Measurements from ENCODE around the gene SLC44A3. TPM values are rescaled to one million over a fixed set of nuclear protein-coding genes. Genes with fewer than 3 reads are reported as not detected.
A peak's percentile ranks its signal among the peaks of the same experiment; 100 is the strongest.

The SLC44A3 gene
- polyA plus RNA-seq, 1 of the 3 experiments (the other 2 are of a cell fraction): 2.6 TPM

DNA sequence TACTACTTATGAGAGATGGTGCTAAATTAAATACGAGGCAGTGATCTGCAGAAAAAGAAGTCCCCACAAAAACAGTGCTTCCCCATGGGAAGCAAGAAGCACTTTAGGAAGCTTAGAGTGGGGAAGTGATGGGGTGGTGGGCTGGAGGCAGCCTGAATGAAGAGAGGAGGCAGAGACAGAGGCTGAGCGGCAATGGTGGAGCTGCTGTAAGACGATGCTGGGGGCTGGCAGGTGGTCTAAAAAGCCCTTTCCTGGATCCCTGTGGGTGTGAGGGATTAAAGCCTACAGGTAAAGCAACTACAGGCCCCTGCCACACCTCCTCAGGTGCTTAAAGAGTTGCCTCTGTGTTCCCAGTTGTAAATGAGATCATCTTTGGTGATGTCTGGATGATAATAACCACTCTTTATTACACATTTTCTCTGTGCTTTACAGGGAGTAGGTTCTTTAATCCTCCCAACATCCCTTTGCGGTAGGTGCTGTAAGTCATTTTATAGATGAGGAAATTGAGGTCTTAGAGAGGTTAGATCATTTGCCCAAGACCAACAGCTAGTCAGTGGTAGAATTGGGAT, 67.5 kb downstream of the SLC44A3 start:
- Histone ChIP-seq H3K79me2 (ENCODE audit: insufficient read depth) (no peaks in the 10 kb centered on the region), H3F3A (replicated peaks; ENCODE audit: insufficient read depth) (peaks cover 21% of the 10 kb centered on the region), H3K4me1 (ENCODE audit: control insufficient read depth in 1 of 2, insufficient read depth in 2 of 2, low read depth in 1 of 2, low read length in 1 of 2) (peaks cover 4 to 10% of the 10 kb centered on the region in 2 experiments; a peak in 2 of 4 replicates), H3K9me2 (no peaks in the 10 kb centered on the region), H3K9ac (no peak overlapping the region), H3K4me3 (ENCODE audit: low read depth in 2 of 2, low read length in 1 of 2) (no peak overlapping the region), H3K36me3 (replicated peaks in 1 of 2; ENCODE audit: control insufficient read depth in 1 of 2, insufficient read depth in 2 of 2, low read length in 1 of 2) (peaks cover 9 to 14% of the 10 kb centered on the region in 2 experiments), H3K9me3 (no peaks in the 10 kb centered on the region), H3K27ac (ENCODE audit: low read depth in 2 of 2, low read length in 1 of 2) (0 out of 4 replicates have a peak overlapping the region, but pooled peaks of 1 of the 2 experiments have one; percentile 11), H3K27me3 (ENCODE audit: insufficient read depth) (no peaks in the 10 kb centered on the region), H3K4me2 (no peak overlapping the region), H2AFZ (ENCODE audit: low read depth) (no peak overlapping the region), H4K20me1 (ENCODE audit: insufficient read depth) (no peaks in the 10 kb centered on the region)
- TF ChIP-seq, protein P1, sequence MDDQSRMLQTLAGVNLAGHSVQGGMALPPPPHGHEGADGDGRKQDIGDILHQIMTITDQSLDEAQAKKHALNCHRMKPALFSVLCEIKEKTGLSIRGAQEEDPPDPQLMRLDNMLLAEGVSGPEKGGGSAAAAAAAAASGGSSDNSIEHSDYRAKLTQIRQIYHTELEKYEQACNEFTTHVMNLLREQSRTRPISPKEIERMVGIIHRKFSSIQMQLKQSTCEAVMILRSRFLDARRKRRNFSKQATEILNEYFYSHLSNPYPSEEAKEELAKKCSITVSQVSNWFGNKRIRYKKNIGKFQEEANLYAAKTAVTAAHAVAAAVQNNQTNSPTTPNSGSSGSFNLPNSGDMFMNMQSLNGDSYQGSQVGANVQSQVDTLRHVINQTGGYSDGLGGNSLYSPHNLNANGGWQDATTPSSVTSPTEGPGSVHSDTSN (IDR thresholded peaks at IDR 0.05): no peak
- TF ChIP-seq, protein P2, sequence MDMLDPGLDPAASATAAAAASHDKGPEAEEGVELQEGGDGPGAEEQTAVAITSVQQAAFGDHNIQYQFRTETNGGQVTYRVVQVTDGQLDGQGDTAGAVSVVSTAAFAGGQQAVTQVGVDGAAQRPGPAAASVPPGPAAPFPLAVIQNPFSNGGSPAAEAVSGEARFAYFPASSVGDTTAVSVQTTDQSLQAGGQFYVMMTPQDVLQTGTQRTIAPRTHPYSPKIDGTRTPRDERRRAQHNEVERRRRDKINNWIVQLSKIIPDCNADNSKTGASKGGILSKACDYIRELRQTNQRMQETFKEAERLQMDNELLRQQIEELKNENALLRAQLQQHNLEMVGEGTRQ (IDR thresholded peaks at IDR 0.05; ENCODE audit: borderline replicate concordance, low read depth, low read length): no peak
- TF ChIP-seq TEAD4 (IDR thresholded peaks at IDR 0.05; ENCODE audit: borderline replicate concordance, insufficient read depth) (no peak), ELF1 (IDR thresholded peaks at IDR 0.05) (no peak), YY1 (IDR thresholded peaks at IDR 0.05; ENCODE audit: low read depth) (no peak), POLR2AphosphoS5 (IDR thresholded peaks at IDR 0.05; ENCODE audit: low read depth, low read length) (no peak), FOXM1 (IDR thresholded peaks at IDR 0.05; ENCODE audit: low read depth) (no peak)
- TF ChIP-seq, protein P3, sequence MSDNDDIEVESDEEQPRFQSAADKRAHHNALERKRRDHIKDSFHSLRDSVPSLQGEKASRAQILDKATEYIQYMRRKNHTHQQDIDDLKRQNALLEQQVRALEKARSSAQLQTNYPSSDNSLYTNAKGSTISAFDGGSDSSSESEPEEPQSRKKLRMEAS (IDR thresholded peaks at IDR 0.05; ENCODE audit: low read depth): no peak
- TF ChIP-seq, protein P4, sequence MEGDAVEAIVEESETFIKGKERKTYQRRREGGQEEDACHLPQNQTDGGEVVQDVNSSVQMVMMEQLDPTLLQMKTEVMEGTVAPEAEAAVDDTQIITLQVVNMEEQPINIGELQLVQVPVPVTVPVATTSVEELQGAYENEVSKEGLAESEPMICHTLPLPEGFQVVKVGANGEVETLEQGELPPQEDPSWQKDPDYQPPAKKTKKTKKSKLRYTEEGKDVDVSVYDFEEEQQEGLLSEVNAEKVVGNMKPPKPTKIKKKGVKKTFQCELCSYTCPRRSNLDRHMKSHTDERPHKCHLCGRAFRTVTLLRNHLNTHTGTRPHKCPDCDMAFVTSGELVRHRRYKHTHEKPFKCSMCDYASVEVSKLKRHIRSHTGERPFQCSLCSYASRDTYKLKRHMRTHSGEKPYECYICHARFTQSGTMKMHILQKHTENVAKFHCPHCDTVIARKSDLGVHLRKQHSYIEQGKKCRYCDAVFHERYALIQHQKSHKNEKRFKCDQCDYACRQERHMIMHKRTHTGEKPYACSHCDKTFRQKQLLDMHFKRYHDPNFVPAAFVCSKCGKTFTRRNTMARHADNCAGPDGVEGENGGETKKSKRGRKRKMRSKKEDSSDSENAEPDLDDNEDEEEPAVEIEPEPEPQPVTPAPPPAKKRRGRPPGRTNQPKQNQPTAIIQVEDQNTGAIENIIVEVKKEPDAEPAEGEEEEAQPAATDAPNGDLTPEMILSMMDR (IDR thresholded peaks at IDR 0.05): no peak
- TF ChIP-seq, protein P5, sequence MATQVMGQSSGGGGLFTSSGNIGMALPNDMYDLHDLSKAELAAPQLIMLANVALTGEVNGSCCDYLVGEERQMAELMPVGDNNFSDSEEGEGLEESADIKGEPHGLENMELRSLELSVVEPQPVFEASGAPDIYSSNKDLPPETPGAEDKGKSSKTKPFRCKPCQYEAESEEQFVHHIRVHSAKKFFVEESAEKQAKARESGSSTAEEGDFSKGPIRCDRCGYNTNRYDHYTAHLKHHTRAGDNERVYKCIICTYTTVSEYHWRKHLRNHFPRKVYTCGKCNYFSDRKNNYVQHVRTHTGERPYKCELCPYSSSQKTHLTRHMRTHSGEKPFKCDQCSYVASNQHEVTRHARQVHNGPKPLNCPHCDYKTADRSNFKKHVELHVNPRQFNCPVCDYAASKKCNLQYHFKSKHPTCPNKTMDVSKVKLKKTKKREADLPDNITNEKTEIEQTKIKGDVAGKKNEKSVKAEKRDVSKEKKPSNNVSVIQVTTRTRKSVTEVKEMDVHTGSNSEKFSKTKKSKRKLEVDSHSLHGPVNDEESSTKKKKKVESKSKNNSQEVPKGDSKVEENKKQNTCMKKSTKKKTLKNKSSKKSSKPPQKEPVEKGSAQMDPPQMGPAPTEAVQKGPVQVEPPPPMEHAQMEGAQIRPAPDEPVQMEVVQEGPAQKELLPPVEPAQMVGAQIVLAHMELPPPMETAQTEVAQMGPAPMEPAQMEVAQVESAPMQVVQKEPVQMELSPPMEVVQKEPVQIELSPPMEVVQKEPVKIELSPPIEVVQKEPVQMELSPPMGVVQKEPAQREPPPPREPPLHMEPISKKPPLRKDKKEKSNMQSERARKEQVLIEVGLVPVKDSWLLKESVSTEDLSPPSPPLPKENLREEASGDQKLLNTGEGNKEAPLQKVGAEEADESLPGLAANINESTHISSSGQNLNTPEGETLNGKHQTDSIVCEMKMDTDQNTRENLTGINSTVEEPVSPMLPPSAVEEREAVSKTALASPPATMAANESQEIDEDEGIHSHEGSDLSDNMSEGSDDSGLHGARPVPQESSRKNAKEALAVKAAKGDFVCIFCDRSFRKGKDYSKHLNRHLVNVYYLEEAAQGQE (IDR thresholded peaks at IDR 0.05; ENCODE audit: low read depth, low read length): no peak
- ChIA-PET POLR2A (no interaction called here), CTCF (interaction anchor here (1.7 kb wide), 1 partner anchor 156 kb away, joined by 4 read pairs; no protein-coding TSS in a partner anchor)
- WGBS (ENCODE audit: low lambda C conversion rate): 95% methylated on average over 4 of the region's 4 CpGs
- no peak for DNase-seq

All from SK-N-SH (cell line).